ENCODE measurements around the gene COL4A6. TPM values are rescaled to one million over a fixed set of nuclear protein-coding genes. Genes with fewer than 3 reads are reported as not detected.

The COL4A6 gene
- total RNA-seq, 1 experiment from 2014 or later = not detected

- Histone ChIP-seq H3K4me3 (ENCODE audit: low read length) (no peak overlapping the region), H3K4me1 (ENCODE audit: low read length) (no peaks in the 10 kb centered on the region), H4K20me1 (ENCODE audit: insufficient read depth, low read depth, low read length) (no peaks in the 10 kb centered on the region), H3K9me3 (ENCODE audit: low read length) (no peaks in the 10 kb centered on the region), H3K27ac (ENCODE audit: low read length) (no peak overlapping the region), H3K36me3 (ENCODE audit: insufficient read depth, low read length) (no peaks in the 10 kb centered on the region), H3K9me2 (replicated peaks; ENCODE audit: insufficient read depth, low read length) (0 out of 2 replicates have a peak, but pooled peaks cover 2% of the 10 kb centered on the region), H3K27me3 (ENCODE audit: low read length) (no peaks in the 10 kb centered on the region), H2AFZ (ENCODE audit: low read length) (no peak overlapping the region), H3K4me2 (ENCODE audit: low read depth, low read length, poor library complexity, severe bottlenecking) (no peak overlapping the region), H3K79me2 (ENCODE audit: low read length) (no peaks in the 10 kb centered on the region), H3K9ac (ENCODE audit: low read length) (no peak overlapping the region)
- DNase-seq = no peak
These were observed 306.2 kb downstream of the COL4A6 start for GRCh38 chrX:108132034-108132433.

- Histone ChIP-seq H3K36me3 (ENCODE audit: insufficient read depth, low read length) (no peaks in the 10 kb centered on the region), H3K4me2 (ENCODE audit: low read depth, low read length, poor library complexity, severe bottlenecking) (no peak overlapping the region), H3K79me2 (ENCODE audit: low read length) (no peaks in the 10 kb centered on the region), H4K20me1 (ENCODE audit: insufficient read depth, low read depth, low read length) (no peaks in the 10 kb centered on the region), H3K4me1 (ENCODE audit: low read length) (no peaks in the 10 kb centered on the region), H3K9ac (ENCODE audit: low read length) (no peak overlapping the region), H3K4me3 (ENCODE audit: low read length) (no peak overlapping the region), H3K27ac (ENCODE audit: low read length) (no peak overlapping the region), H3K9me3 (ENCODE audit: low read length) (no peaks in the 10 kb centered on the region), H3K9me2 (replicated peaks; ENCODE audit: insufficient read depth, low read length) (0 out of 2 replicates have a peak, but pooled peaks cover 2% of the 10 kb centered on the region), H2AFZ (ENCODE audit: low read length) (no peak overlapping the region), H3K27me3 (ENCODE audit: low read length) (no peaks in the 10 kb centered on the region)
- DNase-seq = no peak
These were observed 306.8 kb downstream of the COL4A6 start for GRCh38 chrX:108131471-108131870.

GRCh38 chrX:108130889-108131288 is 307.3 kb downstream of the COL4A6 start:
- no peak overlapping the region for H3K4me3 ChIP-seq (ENCODE audit: low read length)
- no peak overlapping the region for H2AFZ ChIP-seq (ENCODE audit: low read length)
- no peak overlapping the region for H3K27ac ChIP-seq (ENCODE audit: low read length)
- no peaks in the 10 kb centered on the region for H4K20me1 ChIP-seq (ENCODE audit: insufficient read depth, low read depth, low read length)
- DNase-seq = no peak
- H3K9me2 ChIP-seq (replicated peaks; ENCODE audit: insufficient read depth, low read length) = 0 out of 2 replicates have a peak, but pooled peaks cover 2% of the 10 kb centered on the region
- no peaks in the 10 kb centered on the region for H3K4me1 ChIP-seq (ENCODE audit: low read length)
- H3K4me2 ChIP-seq (ENCODE audit: low read depth, low read length, poor library complexity, severe bottlenecking) = no peak overlapping the region
- no peaks in the 10 kb centered on the region for H3K36me3 ChIP-seq (ENCODE audit: insufficient read depth, low read length)
- H3K27me3 ChIP-seq (ENCODE audit: low read length) = no peaks in the 10 kb centered on the region
- H3K9me3 ChIP-seq (ENCODE audit: low read length) = no peaks in the 10 kb centered on the region
- no peaks in the 10 kb centered on the region for H3K79me2 ChIP-seq (ENCODE audit: low read length)
- H3K9ac ChIP-seq (ENCODE audit: low read length) = no peak overlapping the region

- no peak overlapping the region for H2AFZ ChIP-seq (ENCODE audit: low read length)
- H3K9me3 ChIP-seq (ENCODE audit: low read length) = no peaks in the 10 kb centered on the region
- H3K36me3 ChIP-seq (ENCODE audit: insufficient read depth, low read length) = no peaks in the 10 kb centered on the region
- no peaks in the 10 kb centered on the region for H4K20me1 ChIP-seq (ENCODE audit: insufficient read depth, low read depth, low read length)
- H3K4me1 ChIP-seq (ENCODE audit: low read length) = no peaks in the 10 kb centered on the region
- no peaks in the 10 kb centered on the region for H3K27me3 ChIP-seq (ENCODE audit: low read length)
- no peak overlapping the region for H3K4me3 ChIP-seq (ENCODE audit: low read length)
- no peak overlapping the region for H3K4me2 ChIP-seq (ENCODE audit: low read depth, low read length, poor library complexity, severe bottlenecking)
- no peak overlapping the region for H3K27ac ChIP-seq (ENCODE audit: low read length)
- DNase-seq = no peak
- no peaks in the 10 kb centered on the region for H3K79me2 ChIP-seq (ENCODE audit: low read length)
- H3K9me2 ChIP-seq (replicated peaks; ENCODE audit: insufficient read depth, low read length) = 0 out of 2 replicates have a peak, but pooled peaks cover 2% of the 10 kb centered on the region
- H3K9ac ChIP-seq (ENCODE audit: low read length) = no peak overlapping the region
These were observed 311.1 kb downstream of the COL4A6 start for GRCh38 chrX:108127152-108127551.

- no peak for DNase-seq
- no peak overlapping the region for H3K27ac ChIP-seq (ENCODE audit: low read length)
- 0 out of 2 replicates have a peak, but pooled peaks cover 2% of the 10 kb centered on the region for H3K9me2 ChIP-seq (replicated peaks; ENCODE audit: insufficient read depth, low read length)
- no peaks in the 10 kb centered on the region for H3K27me3 ChIP-seq (ENCODE audit: low read length)
- H3K9ac ChIP-seq (ENCODE audit: low read length) = no peak overlapping the region
- no peaks in the 10 kb centered on the region for H3K36me3 ChIP-seq (ENCODE audit: insufficient read depth, low read length)
- H3K4me2 ChIP-seq (ENCODE audit: low read depth, low read length, poor library complexity, severe bottlenecking) = no peak overlapping the region
- no peaks in the 10 kb centered on the region for H3K4me1 ChIP-seq (ENCODE audit: low read length)
- H3K79me2 ChIP-seq (ENCODE audit: low read length) = no peaks in the 10 kb centered on the region
- H4K20me1 ChIP-seq (ENCODE audit: insufficient read depth, low read depth, low read length) = no peaks in the 10 kb centered on the region
- H3K4me3 ChIP-seq (ENCODE audit: low read length) = no peak overlapping the region
- H2AFZ ChIP-seq (ENCODE audit: low read length) = no peak overlapping the region
- no peaks in the 10 kb centered on the region for H3K9me3 ChIP-seq (ENCODE audit: low read length)
These were observed 311.6 kb downstream of the COL4A6 start for GRCh38 chrX:108126661-108127060.

GRCh38 chrX:108123591-108124366 is 314.4 kb downstream of the COL4A6 start:
- H3K27ac ChIP-seq (ENCODE audit: low read length) = no peak overlapping the region
- DNase-seq = no peak
- no peak overlapping the region for H2AFZ ChIP-seq (ENCODE audit: low read length)
- no peak overlapping the region for H3K4me2 ChIP-seq (ENCODE audit: low read depth, low read length, poor library complexity, severe bottlenecking)
- H3K36me3 ChIP-seq (ENCODE audit: insufficient read depth, low read length) = no peaks in the 10 kb centered on the region
- no peaks in the 10 kb centered on the region for H3K79me2 ChIP-seq (ENCODE audit: low read length)
- H4K20me1 ChIP-seq (ENCODE audit: insufficient read depth, low read depth, low read length) = no peaks in the 10 kb centered on the region
- H3K9ac ChIP-seq (ENCODE audit: low read length) = no peak overlapping the region
- no peaks in the 10 kb centered on the region for H3K27me3 ChIP-seq (ENCODE audit: low read length)
- H3K4me1 ChIP-seq (ENCODE audit: low read length) = peaks cover 11% of the 10 kb centered on the region
- H3K9me2 ChIP-seq (replicated peaks; ENCODE audit: insufficient read depth, low read length) = no peaks in the 10 kb centered on the region
- H3K4me3 ChIP-seq (ENCODE audit: low read length) = no peak overlapping the region
- no peaks in the 10 kb centered on the region for H3K9me3 ChIP-seq (ENCODE audit: low read length)

- no peak overlapping the region for H3K27ac ChIP-seq (ENCODE audit: low read length)
- no peaks in the 10 kb centered on the region for H3K9me3 ChIP-seq (ENCODE audit: low read length)
- H3K4me2 ChIP-seq (ENCODE audit: low read depth, low read length, poor library complexity, severe bottlenecking) = no peak overlapping the region
- H3K4me3 ChIP-seq (ENCODE audit: low read length) = no peak overlapping the region
- no peak for DNase-seq
- H3K27me3 ChIP-seq (ENCODE audit: low read length) = no peaks in the 10 kb centered on the region
- no peaks in the 10 kb centered on the region for H3K9me2 ChIP-seq (replicated peaks; ENCODE audit: insufficient read depth, low read length)
- H2AFZ ChIP-seq (ENCODE audit: low read length) = no peak overlapping the region
- H4K20me1 ChIP-seq (ENCODE audit: insufficient read depth, low read depth, low read length) = 0 out of 2 replicates have a peak, but pooled peaks cover 3% of the 10 kb centered on the region
- no peaks in the 10 kb centered on the region for H3K36me3 ChIP-seq (ENCODE audit: insufficient read depth, low read length)
- H3K9ac ChIP-seq (ENCODE audit: low read length) = no peak overlapping the region
- no peaks in the 10 kb centered on the region for H3K79me2 ChIP-seq (ENCODE audit: low read length)
- peaks cover 11% of the 10 kb centered on the region for H3K4me1 ChIP-seq (ENCODE audit: low read length)
These were observed 315.5 kb downstream of the COL4A6 start for GRCh38 chrX:108122748-108123147.

- 0 out of 2 replicates have a peak, but pooled peaks cover 3% of the 10 kb centered on the region for H4K20me1 ChIP-seq (ENCODE audit: insufficient read depth, low read depth, low read length)
- no peaks in the 10 kb centered on the region for H3K9me2 ChIP-seq (replicated peaks; ENCODE audit: insufficient read depth, low read length)
- no peak overlapping the region for H3K4me2 ChIP-seq (ENCODE audit: low read depth, low read length, poor library complexity, severe bottlenecking)
- H3K79me2 ChIP-seq (ENCODE audit: low read length) = no peaks in the 10 kb centered on the region
- no peaks in the 10 kb centered on the region for H3K36me3 ChIP-seq (ENCODE audit: insufficient read depth, low read length)
- H3K9ac ChIP-seq (ENCODE audit: low read length) = no peak overlapping the region
- H3K9me3 ChIP-seq (ENCODE audit: low read length) = no peaks in the 10 kb centered on the region
- DNase-seq = no peak
- no peak overlapping the region for H2AFZ ChIP-seq (ENCODE audit: low read length)
- H3K27ac ChIP-seq (ENCODE audit: low read length) = no peak overlapping the region
- H3K4me1 ChIP-seq (ENCODE audit: low read length) = peaks cover 11% of the 10 kb centered on the region
- no peaks in the 10 kb centered on the region for H3K27me3 ChIP-seq (ENCODE audit: low read length)
- H3K4me3 ChIP-seq (ENCODE audit: low read length) = no peak overlapping the region
These were observed 316.9 kb downstream of the COL4A6 start for GRCh38 chrX:108121291-108121690.
